Measurements from ENCODE around the gene ERRFI1. TPM values are rescaled to one million over a fixed set of nuclear protein-coding genes. Genes with fewer than 3 reads are reported as not detected.
A peak's percentile ranks its signal among the peaks of the same experiment; 100 is the strongest.

ERRFI1 gene
- total and polyA plus RNA-seq, 2 of the 8 experiments (the other 6 are each of a cell fraction or from before 2014, with no cell fraction given) = 23.4 to 46.1 TPM

- H3K23me2 ChIP-seq (ENCODE audit: low read depth, low read length) = no peaks in the 10 kb centered on the region
- H3K4me3 ChIP-seq (ENCODE audit: extremely low read depth in 1 of 4, insufficient read depth in 2 of 4, low read depth in 3 of 4, low read length in 4 of 4) = no peak overlapping the region
- ChIA-PET CTCF (ENCODE audit: partially characterized antibody) (interaction anchor here (1.3 to 3.3 kb wide), 3 partner anchors 12 to 312 kb away, joined by 4 to 23 read pairs (median 16); no protein-coding TSS in a partner anchor), POLR2A (ENCODE audit: partially characterized antibody) (interaction anchor here (0.8 kb wide), 1 partner anchor 18 kb away, joined by 3 read pairs; no protein-coding TSS in a partner anchor)
- H3K18ac ChIP-seq (ENCODE audit: extremely low read depth, low read length) = no peak overlapping the region; the same call in 1 of the 2 replicates
- no peaks in the 10 kb centered on the region for H4K20me1 ChIP-seq (replicated peaks in 1 of 2; ENCODE audit: control insufficient read depth in 1 of 2, insufficient read depth in 2 of 2, low read length in 2 of 2)
- H3K27ac ChIP-seq (ENCODE audit: low read depth, low read length) = peak overlapping the region; percentile 61
- H3K9ac ChIP-seq (replicated peaks in 1 of 4; ENCODE audit: extremely low read depth in 1 of 4, low read depth in 3 of 4, low read length in 3 of 4) = no peak overlapping the region
- H3K4me1 ChIP-seq (replicated peaks in 1 of 4; ENCODE audit: control insufficient read depth in 3 of 4, insufficient read depth in 4 of 4, low read length in 3 of 4) = peaks cover 4 to 19% (median 12%) of the 10 kb centered on the region in 4 experiments
- H3K79me1 ChIP-seq (ENCODE audit: low read depth, low read length) = no peaks in the 10 kb centered on the region
- WGBS, 2 experiments (ENCODE audit: extremely low coverage in 1 of 2, insufficient coverage in 1 of 2, insufficient read length in 1 of 2, insufficient replicate concordance in 2 of 2, low coverage in 1 of 2, low lambda C conversion rate in 2 of 2, missing lambda C conversion rate in 1 of 2) = 94% methylated on average over 6 of the region's 6 CpGs; no CpG with 5 or more reads in 1 of the 2 experiments
- H4K5ac ChIP-seq (ENCODE audit: insufficient read length, low read depth, low read length) = no peak overlapping the region
- H3K36me3 ChIP-seq (ENCODE audit: control insufficient read depth in 2 of 4, insufficient read depth in 4 of 4, low read length in 3 of 4) = no peaks in the 10 kb centered on the region; a peak in 1 of 8 replicates
- no peak overlapping the region for H3K14ac ChIP-seq (ENCODE audit: insufficient read length)
- H2AFZ ChIP-seq (ENCODE audit: low read length) = no peak overlapping the region
- peak overlapping the region; percentile 1 for H2BK120ac ChIP-seq (replicated peaks; ENCODE audit: low read depth, low read length)
- H3K56ac ChIP-seq (replicated peaks; ENCODE audit: insufficient read length, low read depth, low read length) = no peak overlapping the region
- FAIRE-seq (no peak), DNase-seq (ENCODE audit: low read depth in 1 of 2, low spot score in 2 of 2) (no peak)
- no peak overlapping the region for H2BK20ac ChIP-seq (ENCODE audit: low read length)
- H2BK12ac ChIP-seq (ENCODE audit: low read depth, low read length) = peak overlapping the region; percentile 84
- no peak overlapping the region for H3K23ac ChIP-seq (ENCODE audit: insufficient read length)
- H2BK15ac ChIP-seq (ENCODE audit: low read length) = no peak overlapping the region
- no peaks in the 10 kb centered on the region for H3K27me3 ChIP-seq (replicated peaks in 1 of 4; ENCODE audit: control insufficient read depth in 3 of 4, extremely low read depth in 1 of 4, insufficient read depth in 3 of 4, low read length in 3 of 4)
- no peak overlapping the region; the same call in 1 of the 2 replicates for H4K8ac ChIP-seq (ENCODE audit: extremely low read depth, insufficient read depth, low read length)
- peak overlapping the region; percentile 20 for H4K91ac ChIP-seq (replicated peaks; ENCODE audit: insufficient read length, low read length)
- H3K4me2 ChIP-seq (ENCODE audit: insufficient read depth in 1 of 2, low read depth in 2 of 2, low read length in 2 of 2) = peak overlapping the region in 1 of 2 experiments; percentile 47; a peak in 1 of 4 replicates
- no peak overlapping the region for H3K4ac ChIP-seq (replicated peaks; ENCODE audit: insufficient read length, low read depth, low read length)
- no peaks in the 10 kb centered on the region for H3K79me2 ChIP-seq (ENCODE audit: control insufficient read depth in 1 of 2, insufficient read depth in 2 of 2, low read length in 2 of 2)
- H3K9me3 ChIP-seq (ENCODE audit: insufficient read depth in 2 of 2, low read depth in 1 of 2, low read length in 1 of 2) = no peaks in the 10 kb centered on the region
- peak overlapping the region; percentile 37; the same call in 1 of the 2 replicates for H2BK5ac ChIP-seq (ENCODE audit: low read depth, low read length)
- peak overlapping the region; percentile 69; the same call in 1 of the 2 replicates for H2AK5ac ChIP-seq (ENCODE audit: low read depth, low read length)
- TF ChIP-seq SIN3A (conservative IDR thresholded peaks at IDR 0.05 in 1 of 2, IDR thresholded peaks at IDR 0.05 in 1 of 2; ENCODE audit: low read depth in 1 of 2, low read length in 2 of 2) (no peak), EP300 (IDR thresholded peaks at IDR 0.05; ENCODE audit: borderline replicate concordance in 1 of 2, low read depth in 2 of 2, low read length in 2 of 2) (no peak), ATF2 (IDR thresholded peaks at IDR 0.05; ENCODE audit: low read length) (no peak), BACH1 (IDR thresholded peaks at IDR 0.05; ENCODE audit: low read length) (no peak), JUND (IDR thresholded peaks at IDR 0.05; ENCODE audit: low read length) (no peak), SIRT6 (IDR thresholded peaks at IDR 0.05; ENCODE audit: low read length) (no peak)
- TF ChIP-seq, protein P1, sequence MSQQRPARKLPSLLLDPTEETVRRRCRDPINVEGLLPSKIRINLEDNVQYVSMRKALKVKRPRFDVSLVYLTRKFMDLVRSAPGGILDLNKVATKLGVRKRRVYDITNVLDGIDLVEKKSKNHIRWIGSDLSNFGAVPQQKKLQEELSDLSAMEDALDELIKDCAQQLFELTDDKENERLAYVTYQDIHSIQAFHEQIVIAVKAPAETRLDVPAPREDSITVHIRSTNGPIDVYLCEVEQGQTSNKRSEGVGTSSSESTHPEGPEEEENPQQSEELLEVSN (IDR thresholded peaks at IDR 0.05) = no peak
- TF ChIP-seq, protein P2, sequence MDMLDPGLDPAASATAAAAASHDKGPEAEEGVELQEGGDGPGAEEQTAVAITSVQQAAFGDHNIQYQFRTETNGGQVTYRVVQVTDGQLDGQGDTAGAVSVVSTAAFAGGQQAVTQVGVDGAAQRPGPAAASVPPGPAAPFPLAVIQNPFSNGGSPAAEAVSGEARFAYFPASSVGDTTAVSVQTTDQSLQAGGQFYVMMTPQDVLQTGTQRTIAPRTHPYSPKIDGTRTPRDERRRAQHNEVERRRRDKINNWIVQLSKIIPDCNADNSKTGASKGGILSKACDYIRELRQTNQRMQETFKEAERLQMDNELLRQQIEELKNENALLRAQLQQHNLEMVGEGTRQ (IDR thresholded peaks at IDR 0.05; ENCODE audit: low read length) = no peak
Observed at GRCh38 chr1:8003438-8004112, 22.5 kb downstream of the ERRFI1 start.

Data from H1 (cell line).